DND-41 (cell line): ENCODE results near the gene CRTAC1.

Experiments
- ATAC-seq: fragments of 200-7000 bp; cut with Tn5 transposase; 3 replicates; pipeline ENCODE4 v1.9.1; 2021; ENCODE audit warnings: low read depth; ENCODE audit not compliant: insufficient read depth
- DNase-seq: peaks from one replicate; pipeline ENCODE4 v3.0.0-alpha.2; 2020
- H2AFZ ChIP-seq: 2 replicates; pipeline ENCODE4 v1.6.0; 2012; ENCODE audit warnings: low read depth, low read length
- H3K27ac ChIP-seq: 2 replicates; pipeline ENCODE4 v1.5.1; 2012; ENCODE audit warnings: low read length, inconsistent platforms
- H3K27me3 ChIP-seq: fragments of 200-600 bp; sonication (generic); 2 replicates; pipeline ENCODE4 v1.6.0; 2012; ENCODE audit warnings: low read length, mild to moderate bottlenecking, inconsistent platforms; ENCODE audit not compliant: insufficient read depth, poor library complexity
- H3K36me3 ChIP-seq: 2 replicates; pipeline ENCODE4 v1.5.1; 2012; ENCODE audit warnings: low read length, inconsistent platforms; ENCODE audit not compliant: insufficient read depth
- H3K4me1 ChIP-seq: 2 replicates; pipeline ENCODE4 v1.5.1; 2012; ENCODE audit warnings: mild to moderate bottlenecking, low read length; ENCODE audit not compliant: insufficient read depth
- H3K4me2 ChIP-seq: 2 replicates; pipeline ENCODE4 v1.6.0; 2012; ENCODE audit warnings: mild to moderate bottlenecking, moderate library complexity, low read length, inconsistent platforms; ENCODE audit not compliant: insufficient read depth
- H3K4me3 ChIP-seq, 2 experiments: fragments of 200-600 bp in 1 of 2; shearing (Covaris generic) in 1 of 2; 2 replicates each; pipeline ENCODE4 v1.5.1; 2012 to 2016; ENCODE audit warnings: inconsistent platforms in 2 of 2, low read length in 2 of 2, mild to moderate bottlenecking in 2 of 2, low read depth in 1 of 2, moderate library complexity in 1 of 2
- H3K79me2 ChIP-seq: 2 replicates; pipeline ENCODE4 v1.6.0; 2012; ENCODE audit warnings: low read length, inconsistent platforms; ENCODE audit not compliant: insufficient read depth
- H3K9ac ChIP-seq: 2 replicates; pipeline ENCODE4 v1.6.0; 2012; ENCODE audit warnings: low read depth, mild to moderate bottlenecking, inconsistent platforms, low read length, moderate library complexity
- H3K9me3 ChIP-seq: 2 replicates; pipeline ENCODE4 v1.5.1; 2012; ENCODE audit warnings: low read length, moderate library complexity, mild to moderate bottlenecking, inconsistent platforms; ENCODE audit not compliant: insufficient read depth, severe bottlenecking
- H4K20me1 ChIP-seq: 2 replicates; pipeline ENCODE4 v1.6.0; 2012; ENCODE audit warnings: low read length; ENCODE audit not compliant: insufficient read depth
- CTCF ChIP-seq: IDR thresholded peaks from 2 replicates; pipeline ENCODE4 v1.5.1; 2012; ENCODE audit warnings: borderline replicate concordance, low read length, moderate library complexity, mild to moderate bottlenecking; ENCODE audit not compliant: poor library complexity, severe bottlenecking; ENCODE audit errors: extremely low read depth
- EZH2 ChIP-seq: IDR thresholded peaks from 3 replicates; pipeline ENCODE4 v1.6.1; 2012; ENCODE audit warnings: borderline replicate concordance, low read depth, mild to moderate bottlenecking, moderate library complexity, low read length, inconsistent platforms; ENCODE audit not compliant: severe bottlenecking

The CRTAC1 gene

GRCh38 chr10:97892939-97893338, 137.5 kb downstream of the CRTAC1 start:
- DNase-seq (no peak), ATAC-seq (no peak)
- H4K20me1 ChIP-seq: peaks cover 4% of the 10 kb centered on the region; the same call in 1 of the 2 replicates
- H3K9ac ChIP-seq: no peak overlapping the region
- H3K27ac ChIP-seq: no peak overlapping the region
- no peak overlapping the region for H3K4me3 ChIP-seq
- no peaks in the 10 kb centered on the region for H3K36me3 ChIP-seq
- no peaks in the 10 kb centered on the region; the same call in 1 of the 2 replicates for H3K4me1 ChIP-seq
- H3K79me2 ChIP-seq: no peaks in the 10 kb centered on the region
- H3K9me3 ChIP-seq: no peaks in the 10 kb centered on the region
- H2AFZ ChIP-seq: no peak overlapping the region
- TF ChIP-seq EZH2: no peak
- no peak for TF ChIP-seq CTCF
- H3K4me2 ChIP-seq: no peak overlapping the region
- H3K27me3 ChIP-seq: peaks cover 3% of the 10 kb centered on the region

- H3K9ac ChIP-seq: no peak overlapping the region
- H3K4me2 ChIP-seq: no peak overlapping the region
- H3K27ac ChIP-seq: no peak overlapping the region
- DNase-seq: no peak
- no peak for ATAC-seq
- H3K36me3 ChIP-seq: no peaks in the 10 kb centered on the region
- H3K4me1 ChIP-seq: no peaks in the 10 kb centered on the region; the same call in 1 of the 2 replicates
- no peak overlapping the region for H3K4me3 ChIP-seq
- H3K9me3 ChIP-seq: no peaks in the 10 kb centered on the region
- no peak overlapping the region for H2AFZ ChIP-seq
- H3K27me3 ChIP-seq: no peaks in the 10 kb centered on the region
- H3K79me2 ChIP-seq: no peaks in the 10 kb centered on the region
- peaks cover 4% of the 10 kb centered on the region; the same call in 1 of the 2 replicates for H4K20me1 ChIP-seq
- TF ChIP-seq CTCF (no peak), EZH2 (no peak)
These were observed 137.9 kb downstream of the CRTAC1 start for GRCh38 chr10:97892506-97892905.

GRCh38 chr10:97891497-97892167, 138.8 kb downstream of the CRTAC1 start:
- Histone ChIP-seq H3K9ac (no peak overlapping the region), H3K79me2 (no peaks in the 10 kb centered on the region), H3K4me3 (no peak overlapping the region), H3K4me1 (no peaks in the 10 kb centered on the region; the same call in 1 of the 2 replicates), H4K20me1 (peaks cover 4% of the 10 kb centered on the region; the same call in 1 of the 2 replicates), H3K27ac (no peak overlapping the region), H2AFZ (no peak overlapping the region), H3K4me2 (no peak overlapping the region), H3K27me3 (no peaks in the 10 kb centered on the region), H3K9me3 (no peaks in the 10 kb centered on the region), H3K36me3 (no peaks in the 10 kb centered on the region)
- TF ChIP-seq EZH2 (no peak), CTCF (no peak)
- DNase-seq (no peak), ATAC-seq (no peak)
